ENCODE results near the gene FAM50A. TPM values are rescaled to one million over a fixed set of nuclear protein-coding genes. Genes with fewer than 3 reads are reported as not detected.

Gene FAM50A
- total RNA-seq, 1 donor = 39.0 TPM

GRCh38 chrX:154483325-154483724 is 39.4 kb downstream of the FAM50A start:
- TF ChIP-seq CTCF (IDR thresholded peaks at IDR 0.05; ENCODE audit: insufficient read depth, low read length) = no peak
- DNase-seq (ENCODE audit: low read depth) = no peak
- H3K4me3 ChIP-seq (ENCODE audit: low read depth, low read length) = no peak overlapping the region

GRCh38 chrX:154484255-154485149 is 40.6 kb downstream of the FAM50A start:
- TF ChIP-seq CTCF (IDR thresholded peaks at IDR 0.05; ENCODE audit: insufficient read depth, low read length) = no peak
- no peak overlapping the region for H3K4me3 ChIP-seq (ENCODE audit: low read depth, low read length)
- DNase-seq (ENCODE audit: low read depth) = no peak

DNA sequence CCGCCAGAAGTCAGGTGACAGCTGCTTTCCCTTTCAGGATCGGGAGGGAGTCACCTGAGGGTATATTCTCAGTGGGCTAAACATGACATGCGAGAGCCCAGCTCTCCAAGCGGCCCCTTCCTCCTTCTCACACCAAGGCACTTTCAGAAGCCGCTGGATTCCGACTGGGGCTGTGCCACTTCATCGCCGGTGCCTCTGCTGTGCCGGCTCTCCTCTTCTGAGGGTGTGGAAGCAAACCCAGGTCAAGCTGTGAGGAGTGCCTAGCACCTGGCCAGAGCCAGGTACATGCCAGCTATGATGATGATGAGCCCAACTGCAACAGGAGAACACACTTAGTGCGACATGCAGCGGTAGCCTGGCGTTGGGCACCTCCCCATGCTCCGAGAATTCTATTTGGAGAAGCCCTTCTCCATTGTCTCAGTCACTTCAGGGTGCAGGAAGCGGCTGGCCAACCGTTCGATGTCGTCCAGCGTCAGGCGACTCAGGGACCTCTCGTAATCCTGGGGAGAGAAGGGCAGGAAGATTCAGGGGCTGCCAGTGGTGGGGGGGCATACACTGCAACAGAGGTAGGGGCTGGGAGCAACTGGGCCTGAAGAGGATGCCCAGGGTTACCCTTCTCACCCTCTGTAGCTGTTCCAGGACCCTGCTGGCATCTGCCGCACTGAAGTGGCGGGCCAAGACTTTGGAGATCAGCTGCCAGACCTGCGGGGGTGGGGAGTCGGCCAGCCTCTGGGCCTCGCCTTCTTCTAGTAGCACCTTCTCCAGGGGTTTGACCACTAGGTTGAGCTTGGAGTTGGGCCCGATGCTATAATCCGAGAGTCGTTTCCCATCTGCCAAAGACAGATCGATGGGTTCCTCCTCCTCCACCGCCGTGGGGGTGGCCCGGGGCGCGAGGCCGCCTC is 41.5 kb downstream of the FAM50A start:
- peak overlapping the region; percentile 67 for H3K4me3 ChIP-seq (ENCODE audit: low read depth, low read length)
- no peak for DNase-seq (ENCODE audit: low read depth)
- TF ChIP-seq CTCF (IDR thresholded peaks at IDR 0.05; ENCODE audit: insufficient read depth, low read length) = no peak

- peak overlapping the region; percentile 67 for H3K4me3 ChIP-seq (ENCODE audit: low read depth, low read length)
- TF ChIP-seq CTCF (IDR thresholded peaks at IDR 0.05; ENCODE audit: insufficient read depth, low read length) = no peak
- no peak for DNase-seq (ENCODE audit: low read depth)
Observed at GRCh38 chrX:154486052-154486395, 42.1 kb downstream of the FAM50A start.

DNA sequence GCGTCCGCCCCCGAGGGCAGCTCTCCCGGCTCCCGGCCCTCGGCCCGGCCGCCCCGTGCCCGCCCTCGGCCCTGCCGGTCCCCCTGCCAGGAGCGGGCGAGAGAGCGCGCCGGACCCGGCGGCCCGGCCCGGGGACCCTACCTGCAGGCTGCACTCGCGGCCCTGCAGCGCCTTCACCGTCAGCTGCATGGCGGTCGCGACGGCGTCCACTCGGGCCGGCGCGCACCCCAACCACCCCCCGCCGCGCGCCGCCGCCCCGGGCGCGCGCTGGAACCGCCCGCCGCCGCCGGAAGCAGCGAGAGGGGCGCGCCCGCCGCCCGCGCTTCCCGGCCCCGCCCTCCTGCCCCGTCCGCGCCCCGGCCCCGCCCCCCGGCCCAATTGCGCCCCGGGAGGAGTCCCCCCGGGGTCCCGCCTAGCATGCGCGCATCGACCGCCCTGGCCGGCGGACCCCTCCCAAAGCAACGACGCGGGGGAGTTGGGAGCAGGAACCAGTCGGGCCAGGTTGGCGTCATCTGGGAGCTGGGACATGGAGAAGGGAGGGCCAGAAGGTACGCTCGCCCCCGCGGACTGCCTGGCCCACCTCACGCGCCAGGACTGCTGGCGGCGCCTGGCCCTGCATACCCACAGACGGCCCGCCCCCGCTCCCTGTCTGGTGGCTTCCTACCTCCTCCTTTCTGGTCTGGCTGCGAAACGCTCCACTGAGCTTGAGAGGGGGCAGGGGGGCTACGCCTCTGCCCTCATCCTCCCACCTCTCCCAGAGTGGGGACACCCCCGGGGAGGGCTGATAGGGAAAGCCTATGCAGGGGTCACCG is 42.7 kb downstream of the FAM50A start, which contains the start of gene UBL4A:
Gene UBL4A (minus strand): TSS at position 220 of the 812 bp plus-strand sequence. CDS start 31 bp downstream, at position 189.
- no peak for TF ChIP-seq CTCF (IDR thresholded peaks at IDR 0.05; ENCODE audit: insufficient read depth, low read length)
- peak; percentile 15 for DNase-seq (ENCODE audit: low read depth)
- peak within 1 kb of the TSS; percentile 67 for H3K4me3 ChIP-seq (ENCODE audit: low read depth, low read length)
